HG03175 (cell line): Measurements from ENCODE around the gene GMDS.
A peak's percentile ranks its signal among the peaks of the same experiment; 100 is the strongest.
"Not testable (repeated sequence)": the region's sequence is repeated elsewhere in the genome, so short reads cannot be mapped to it uniquely, and the experiment has no call there.

Source experiments
- ATAC-seq: cut with Tn5 transposase; IDR thresholded peaks from one replicate; pipeline ENCODE4 v1.9.1; 2021; ENCODE audit warnings: mild to moderate bottlenecking, moderate library complexity; ENCODE audit not compliant: unreplicated experiment

GMDS gene

DNA sequence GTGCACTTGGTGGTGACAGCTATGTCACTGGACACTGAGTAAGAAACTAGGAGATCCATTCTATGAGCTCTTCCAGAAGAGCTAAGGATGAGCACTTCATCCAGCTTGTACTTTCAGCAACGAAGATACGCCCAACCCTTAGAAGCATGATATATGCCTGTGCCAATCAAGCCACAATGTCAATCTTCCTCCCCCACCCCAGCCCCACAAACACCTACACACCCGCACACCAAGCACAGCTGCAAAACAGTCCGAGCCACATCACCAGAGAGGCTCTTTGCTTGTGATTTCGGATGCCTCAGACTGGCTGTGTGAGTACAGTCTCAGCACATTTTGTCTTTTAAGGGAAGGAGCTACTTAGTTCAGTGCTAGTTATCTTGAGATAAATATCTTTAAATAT, 375.2 kb downstream of the GMDS start:
- ATAC-seq: no peak

DNA sequence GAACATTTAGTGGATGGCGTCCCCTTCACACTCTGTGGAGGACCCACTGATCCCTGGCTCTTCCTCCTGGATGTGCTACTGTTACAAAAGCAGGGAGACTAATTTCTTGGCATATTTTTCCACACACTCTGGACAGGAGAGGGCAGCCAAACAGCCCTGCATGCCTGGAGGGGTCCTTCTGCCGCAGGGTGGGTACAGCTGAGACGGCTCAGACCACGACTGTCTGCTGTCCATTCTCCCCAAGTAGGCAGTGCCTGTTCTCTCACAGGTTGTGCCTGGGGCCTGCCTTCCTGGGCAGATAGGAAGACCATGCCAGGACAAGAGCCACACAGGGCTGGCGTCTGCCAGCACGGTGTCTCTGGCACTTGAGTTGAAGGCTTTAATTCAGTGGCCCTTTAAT, 375.6 kb downstream of the GMDS start:
- no peak for ATAC-seq

DNA sequence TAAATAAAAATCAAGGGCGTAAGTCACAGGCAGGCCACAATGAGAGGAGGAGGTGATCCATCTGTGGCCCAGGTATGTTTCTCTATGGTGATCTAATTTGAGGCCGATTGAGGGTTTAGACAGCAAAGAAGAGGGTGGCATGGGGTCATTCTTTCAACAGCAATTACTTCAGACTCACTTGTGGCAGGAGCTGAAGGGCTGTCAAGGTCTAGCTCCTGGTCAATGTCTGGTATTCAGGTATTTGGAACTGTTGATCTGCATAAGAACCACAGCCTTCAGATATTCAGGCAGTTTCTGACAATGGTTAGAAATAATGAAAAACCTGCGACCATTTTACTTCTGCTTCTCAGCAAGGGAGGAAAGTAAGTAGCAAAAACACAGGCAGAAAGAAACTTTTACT, 376.1 kb downstream of the GMDS start:
- no peak for ATAC-seq

DNA sequence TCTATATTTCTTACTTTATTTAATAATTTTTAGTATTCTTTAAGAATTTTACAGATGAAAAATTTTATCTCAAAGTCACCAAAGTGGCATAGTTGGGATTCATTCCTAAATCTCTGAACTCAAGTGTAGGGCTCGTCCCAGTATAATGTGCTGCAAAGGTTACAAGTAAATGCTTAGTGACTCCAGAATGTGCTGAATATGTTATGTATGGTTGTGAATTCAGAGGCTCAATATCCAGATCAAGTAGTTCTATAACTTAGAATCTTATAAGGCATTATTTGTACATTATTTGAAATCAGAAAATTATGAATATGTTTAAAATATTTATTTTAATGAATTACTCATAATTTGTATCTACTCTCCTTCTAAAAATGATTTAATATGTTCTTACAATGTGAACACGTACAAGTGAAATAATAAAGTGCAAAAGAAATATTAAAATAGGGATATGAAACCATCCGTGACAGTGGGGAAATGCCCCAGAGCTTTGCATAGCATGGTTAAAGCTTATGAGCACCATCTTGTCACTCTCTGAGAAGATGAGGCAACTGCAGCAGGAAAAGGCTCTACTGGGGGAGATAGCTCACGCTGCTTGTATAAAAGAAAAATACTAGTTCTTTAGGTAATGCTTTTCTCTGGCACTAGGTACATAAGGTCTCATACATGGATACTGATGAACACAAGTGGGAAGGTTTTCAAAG, 376.7 kb downstream of the GMDS start:
- peak; percentile 77 for ATAC-seq

DNA sequence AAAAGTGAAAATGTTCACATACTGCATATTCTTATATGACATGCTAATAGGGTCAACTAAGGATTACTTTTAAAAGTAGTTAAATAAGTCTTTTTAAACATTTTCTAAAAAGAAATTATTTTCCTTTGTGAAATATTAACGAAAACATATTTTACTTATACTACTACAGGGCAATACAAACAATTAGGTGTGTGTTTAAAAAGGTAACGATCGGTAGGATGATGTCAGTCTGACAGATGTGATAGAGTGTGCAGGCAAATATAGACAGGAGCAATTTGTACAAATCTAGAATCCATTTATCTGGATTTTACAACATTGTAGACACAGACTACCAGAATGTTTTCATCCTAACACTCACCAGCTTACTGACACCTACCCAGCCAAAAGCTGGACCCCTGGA, 378.2 kb downstream of the GMDS start:
- ATAC-seq: no peak

DNA sequence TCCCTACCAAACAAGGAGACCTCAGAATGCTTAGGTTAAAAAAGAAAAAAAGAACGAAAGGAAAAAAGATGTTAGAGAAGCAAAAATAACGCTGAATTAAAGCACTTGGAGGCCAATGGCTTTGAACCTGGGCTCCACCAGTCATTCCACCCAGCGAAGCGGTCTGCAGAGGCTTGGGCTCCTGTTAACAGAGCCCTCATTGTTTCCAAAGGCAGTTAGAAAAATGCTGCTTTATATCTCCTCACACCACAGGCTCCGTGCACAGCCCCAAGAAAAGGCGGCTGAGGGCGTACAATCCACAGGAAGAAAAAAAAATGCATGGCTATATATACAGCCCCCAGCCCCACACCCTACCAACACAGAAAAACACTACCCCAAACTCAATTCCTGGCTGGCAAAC, 379.8 kb downstream of the GMDS start:
- ATAC-seq: no peak

DNA sequence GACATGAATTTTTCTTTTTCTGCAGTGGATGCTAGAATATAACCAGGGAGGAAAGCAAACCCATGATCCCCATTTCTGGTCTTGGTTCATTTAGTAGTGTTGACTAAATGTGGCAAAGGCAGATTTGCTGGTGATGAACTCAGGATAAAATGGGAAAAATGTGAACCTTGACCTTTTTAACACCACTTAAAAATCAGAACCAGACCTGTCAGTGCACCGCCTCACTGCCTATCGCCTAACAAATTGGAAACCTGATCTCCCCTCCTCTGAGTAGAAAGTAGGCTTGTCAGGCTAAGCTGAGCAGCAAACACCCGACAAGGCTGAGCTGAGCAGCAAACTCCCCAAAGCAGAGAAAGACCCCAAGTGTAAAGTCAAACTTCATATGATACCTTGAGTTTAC, 380.9 kb downstream of the GMDS start:
- ATAC-seq: no peak

DNA sequence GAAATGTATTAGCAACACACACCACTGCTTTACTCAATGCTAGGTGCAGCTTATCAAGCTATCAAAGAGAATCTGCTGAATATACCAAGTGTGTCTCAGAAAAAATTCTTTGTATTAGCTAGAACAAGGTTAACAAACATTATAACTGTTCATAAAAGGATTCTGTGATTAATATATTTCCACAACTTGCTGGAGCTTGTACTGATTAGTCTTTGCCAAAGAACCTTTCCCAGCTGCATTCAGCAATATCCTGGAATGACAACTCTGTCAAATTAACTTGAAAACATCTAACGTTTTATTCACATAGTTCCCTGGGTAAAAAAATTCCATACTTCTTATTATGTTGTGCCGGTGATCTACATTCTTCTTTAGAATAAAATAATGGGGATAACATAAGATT, 383.0 kb downstream of the GMDS start:
- no peak for ATAC-seq

DNA sequence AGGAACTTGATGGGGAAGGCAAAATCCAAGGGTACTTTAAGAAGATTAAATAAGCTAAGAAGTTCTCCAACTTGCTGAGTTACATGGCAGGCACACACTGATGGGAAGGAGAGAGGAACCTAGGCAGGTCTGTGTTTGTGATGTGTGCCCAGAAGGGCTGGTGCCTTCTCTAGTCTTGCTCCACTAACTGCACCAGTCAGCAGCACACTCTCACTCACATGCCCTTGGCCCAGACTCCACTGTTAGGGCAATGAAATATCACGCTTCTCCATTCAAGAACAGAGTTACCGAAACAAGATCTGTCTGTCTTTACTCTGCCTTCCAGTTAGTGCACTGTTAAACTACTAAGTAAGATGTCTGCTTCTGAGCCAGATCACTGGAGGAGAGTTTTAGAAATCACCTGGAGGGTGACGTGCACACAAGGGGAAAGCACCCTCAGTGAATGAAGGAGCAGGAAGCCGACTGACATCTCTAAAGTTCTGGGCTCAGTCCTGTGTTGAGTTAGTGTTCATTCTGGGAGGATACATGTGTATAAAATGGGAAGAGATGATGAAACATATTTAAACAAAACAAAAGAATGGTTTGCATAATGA, 384.6 kb downstream of the GMDS start:
- ATAC-seq: no peak

DNA sequence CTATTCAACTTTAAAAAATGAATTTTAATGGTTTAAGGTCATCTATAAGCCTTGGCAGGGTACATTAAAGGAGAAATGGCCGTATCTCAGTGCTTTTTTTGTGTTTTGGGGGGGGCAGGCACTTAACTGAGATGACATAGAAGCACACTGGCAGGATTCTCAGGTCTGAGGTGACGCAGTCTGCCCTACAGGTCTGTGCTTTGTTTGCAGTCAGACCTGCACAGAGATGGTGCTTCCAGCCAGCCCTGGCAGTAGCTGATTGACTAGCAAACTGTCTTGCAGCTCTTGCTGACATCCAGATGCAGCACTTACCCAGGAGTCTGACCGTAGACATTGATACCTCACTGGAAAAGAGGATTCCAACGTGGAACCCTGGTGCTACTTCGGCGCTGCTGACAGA, 386.5 kb downstream of the GMDS start:
- no peak for ATAC-seq

DNA sequence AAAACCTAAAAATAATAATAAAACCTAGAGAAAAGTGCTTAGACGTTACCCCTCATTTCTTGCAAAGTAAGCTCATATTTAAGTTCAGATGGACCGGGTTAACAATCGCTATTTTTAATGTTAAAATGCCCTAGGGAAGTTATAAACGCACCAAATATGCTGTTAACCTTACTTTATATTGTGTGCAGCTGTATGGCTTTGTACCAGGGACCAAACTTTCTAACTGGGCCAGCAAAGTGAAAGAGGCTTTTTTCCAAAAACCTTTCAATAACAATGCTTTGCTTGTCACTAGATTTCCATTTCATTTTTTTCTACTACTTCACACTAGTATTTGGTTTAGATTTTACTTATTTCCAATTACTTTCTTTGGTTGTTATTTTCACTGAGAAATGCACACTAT, 387.2 kb downstream of the GMDS start:
- ATAC-seq: no peak

DNA sequence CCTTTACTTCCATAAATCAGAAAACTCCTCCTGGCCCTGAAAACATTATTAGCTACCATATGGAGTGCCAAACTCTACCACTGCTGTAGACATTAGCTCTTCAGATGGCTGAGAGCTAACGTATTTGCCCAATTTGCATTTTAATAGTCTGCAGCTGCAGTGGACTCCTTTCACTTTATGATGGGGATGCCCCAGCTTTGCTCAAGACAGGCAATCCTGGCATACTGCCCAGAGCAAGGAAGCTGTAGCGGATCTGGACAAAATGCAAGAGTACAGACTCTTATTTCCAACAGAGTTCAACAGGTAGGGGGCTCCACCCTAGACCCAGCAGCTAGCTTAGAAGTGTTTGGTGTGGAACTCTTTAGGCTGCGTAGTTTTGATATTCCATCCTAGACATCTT, 389.0 kb downstream of the GMDS start:
- peak; percentile 91 for ATAC-seq

DNA sequence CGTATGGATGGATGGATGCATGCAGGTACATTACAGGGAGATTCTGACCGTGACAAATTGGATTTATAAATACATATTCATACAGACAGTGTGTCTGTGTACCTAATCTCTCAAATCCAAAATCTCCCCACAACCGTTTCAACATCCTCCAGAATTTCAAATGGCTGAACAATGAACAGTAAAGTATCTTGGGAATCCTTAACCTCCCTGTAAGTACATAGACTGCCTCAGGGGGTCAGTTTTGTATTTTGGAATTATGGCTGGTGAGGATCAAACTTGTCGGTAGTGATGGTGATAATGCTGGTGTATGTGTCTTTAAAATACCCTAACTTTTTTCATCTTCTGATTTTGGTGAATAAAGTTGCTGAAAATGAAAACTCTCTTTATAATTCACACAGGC, 389.5 kb downstream of the GMDS start:
- peak; percentile 6 for ATAC-seq

DNA sequence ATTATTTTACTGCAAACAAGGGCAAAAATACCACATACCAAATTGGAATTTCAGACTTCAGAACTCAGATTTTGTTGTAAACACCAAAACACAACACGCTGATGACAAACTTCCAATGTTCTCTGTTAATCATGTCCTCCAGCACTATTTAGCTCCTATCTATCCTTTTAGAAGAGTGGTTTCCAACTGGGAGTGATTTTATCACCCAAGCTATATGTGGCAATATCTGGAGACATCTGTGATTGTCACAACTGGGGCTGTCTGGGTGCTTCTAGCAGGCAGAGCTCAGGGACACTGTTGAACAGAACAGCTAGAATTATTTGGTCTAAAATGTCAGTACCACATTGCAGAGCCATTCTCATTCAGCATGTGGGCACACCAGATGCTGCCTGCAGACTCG, 391.1 kb downstream of the GMDS start:
- no peak for ATAC-seq

DNA sequence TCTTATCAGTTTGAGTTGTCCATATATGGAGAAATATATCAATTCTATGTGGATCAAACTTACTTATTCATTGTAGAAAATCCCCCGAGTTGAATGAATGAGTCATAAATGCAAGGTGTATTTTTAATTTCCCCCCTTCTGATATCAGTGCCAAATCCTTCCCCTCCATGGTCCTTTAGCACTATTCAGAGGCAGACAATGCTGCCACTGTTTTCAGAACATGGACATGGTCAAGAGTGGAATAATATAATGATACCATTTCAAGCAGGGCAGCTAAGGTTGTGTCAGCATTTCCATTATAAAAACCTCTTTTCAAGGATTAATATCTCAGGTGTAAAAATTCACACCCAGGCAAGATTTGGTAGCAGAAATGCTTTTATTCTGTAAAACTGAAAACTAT, 391.6 kb downstream of the GMDS start:
- no peak for ATAC-seq

DNA sequence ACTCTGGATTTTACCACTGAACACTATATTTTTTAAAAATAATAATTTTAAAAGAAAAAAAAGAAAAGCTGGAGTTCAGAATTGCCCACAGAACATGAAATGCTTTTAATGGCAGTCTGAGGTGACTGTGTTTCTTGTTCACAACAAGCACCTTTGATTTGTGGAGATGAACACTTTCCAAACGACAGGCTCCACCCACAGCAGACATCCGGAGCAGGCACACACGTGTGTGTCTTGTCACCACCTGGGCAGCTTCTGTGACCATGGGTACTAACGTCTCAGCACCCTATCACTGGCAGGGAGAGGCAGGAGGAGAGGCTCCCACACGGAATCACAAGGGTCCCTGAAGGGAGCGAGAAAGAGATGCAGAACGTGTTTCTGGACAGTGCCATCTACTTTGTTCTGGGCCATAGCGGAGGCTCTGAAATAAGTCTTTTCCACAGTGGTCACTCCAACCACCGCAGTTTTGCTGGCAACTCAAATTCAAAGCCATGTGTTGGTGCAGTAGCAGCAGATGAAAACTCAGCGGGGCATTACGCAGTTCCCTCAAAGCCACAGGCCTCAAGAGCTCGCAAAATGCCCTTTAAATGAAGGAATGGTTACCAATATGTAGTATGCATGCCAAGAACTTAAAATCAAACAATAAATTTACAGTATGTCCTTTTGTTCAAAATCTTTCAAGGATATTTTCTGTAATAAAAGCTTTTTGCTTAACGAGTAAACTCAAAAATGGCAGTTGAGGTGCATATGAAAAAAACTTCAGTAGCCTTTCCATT, 393.5 kb downstream of the GMDS start:
- no peak for ATAC-seq

DNA sequence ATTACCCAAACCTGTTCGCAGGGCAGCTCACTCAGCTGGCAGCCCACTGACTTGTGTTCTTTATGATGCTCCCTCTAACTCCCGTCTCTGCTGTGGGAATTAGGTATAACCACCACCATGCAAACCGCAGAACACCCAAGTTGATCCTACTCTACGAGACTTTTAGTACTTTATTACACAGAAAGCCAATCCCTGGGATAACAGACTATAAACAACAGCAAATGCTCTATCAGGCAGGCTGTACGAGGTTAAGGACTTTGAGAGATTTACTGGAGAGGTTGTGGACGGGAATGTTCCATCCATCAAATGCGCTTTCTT, 394.6 kb downstream of the GMDS start:
- no peak for ATAC-seq

DNA sequence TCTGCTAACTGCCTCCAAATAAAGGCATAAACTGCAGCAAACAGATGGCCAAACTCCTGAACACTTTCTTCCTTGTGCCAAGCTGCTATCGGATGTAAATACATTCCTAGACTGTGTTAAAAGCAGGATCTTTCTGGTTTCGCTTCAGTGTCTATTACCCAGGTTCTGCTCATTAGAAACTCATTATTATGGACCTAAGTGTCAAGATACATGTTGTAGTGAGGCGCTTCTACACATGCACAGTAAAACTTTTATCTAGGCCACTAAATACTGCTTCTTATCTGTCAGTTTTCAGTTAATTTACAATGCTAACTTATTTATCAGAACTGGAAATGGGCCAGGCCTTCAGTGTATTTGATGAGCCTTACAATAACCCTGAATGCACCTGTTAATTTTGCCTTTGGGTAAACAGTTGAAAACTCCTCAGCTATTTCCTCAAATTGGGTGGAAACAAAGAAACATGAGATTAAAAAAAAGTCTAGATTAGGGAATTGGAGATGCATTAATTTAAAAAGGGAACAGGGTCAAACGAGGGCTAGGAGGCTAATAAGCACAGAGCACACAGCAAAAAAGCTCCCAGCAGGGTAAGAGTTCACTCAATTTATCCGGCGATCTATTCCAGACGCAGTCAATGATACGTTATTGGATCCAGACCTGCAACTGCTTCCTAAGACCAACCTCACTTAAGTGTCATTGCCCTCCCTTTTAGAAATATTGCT, 395.1 kb downstream of the GMDS start:
- ATAC-seq: no peak

DNA sequence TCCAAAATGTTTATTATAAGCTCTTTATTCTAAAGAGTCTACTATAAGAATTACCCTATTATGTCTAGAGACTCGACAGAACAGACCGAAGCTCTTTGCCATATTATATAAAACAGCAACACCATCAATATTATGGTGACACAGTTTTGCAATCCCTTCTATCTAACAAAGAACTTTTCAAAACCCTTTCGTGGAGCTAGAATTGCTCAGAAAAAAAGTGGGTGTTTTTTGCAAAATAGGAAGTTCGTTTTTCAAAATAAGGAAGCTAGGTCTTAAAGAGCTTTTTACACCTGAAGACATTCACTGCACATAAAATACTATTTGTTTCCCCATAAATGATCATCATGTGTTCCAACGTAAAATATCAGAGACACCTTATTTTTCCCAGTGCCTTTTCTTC, 395.7 kb downstream of the GMDS start:
- ATAC-seq: no peak

DNA sequence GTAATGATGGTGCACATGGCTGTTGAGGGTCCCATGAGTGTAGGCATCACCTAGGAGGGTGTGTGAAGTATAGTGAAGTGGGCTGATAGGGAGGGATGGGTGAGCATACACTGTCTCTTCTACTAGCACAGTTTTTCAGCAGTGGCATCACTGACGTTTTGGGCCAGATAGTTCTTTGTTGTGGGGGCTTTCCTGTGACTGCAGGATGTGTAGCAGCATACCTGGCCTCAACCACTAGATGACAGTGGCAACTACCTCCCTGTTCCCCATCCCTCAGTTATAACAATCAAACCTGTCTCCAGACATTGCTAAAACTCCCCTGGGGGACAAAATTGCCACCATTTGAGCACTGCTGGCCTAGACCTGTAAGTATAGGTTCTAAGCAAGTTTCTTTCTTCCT, 396.7 kb downstream of the GMDS start:
- ATAC-seq: no peak

DNA sequence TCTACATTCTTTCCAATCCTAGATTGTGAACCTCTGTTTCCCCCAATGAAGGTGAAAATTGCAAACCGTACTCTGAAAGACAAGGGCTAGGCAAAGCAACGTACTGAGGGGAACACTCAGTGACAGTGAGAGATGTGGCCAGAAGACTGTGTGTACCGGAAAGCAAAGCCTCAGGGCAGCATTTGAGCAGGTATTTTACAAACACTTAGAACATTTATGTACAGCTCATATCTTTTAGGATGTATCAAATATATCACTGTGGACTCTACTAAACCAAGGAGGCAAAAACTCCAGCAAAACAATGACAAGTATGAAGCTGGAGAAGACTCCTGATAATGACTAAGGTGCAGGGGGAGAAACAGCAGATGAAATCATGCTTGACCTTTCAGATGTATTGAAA, 398.8 kb downstream of the GMDS start:
- no peak for ATAC-seq

DNA sequence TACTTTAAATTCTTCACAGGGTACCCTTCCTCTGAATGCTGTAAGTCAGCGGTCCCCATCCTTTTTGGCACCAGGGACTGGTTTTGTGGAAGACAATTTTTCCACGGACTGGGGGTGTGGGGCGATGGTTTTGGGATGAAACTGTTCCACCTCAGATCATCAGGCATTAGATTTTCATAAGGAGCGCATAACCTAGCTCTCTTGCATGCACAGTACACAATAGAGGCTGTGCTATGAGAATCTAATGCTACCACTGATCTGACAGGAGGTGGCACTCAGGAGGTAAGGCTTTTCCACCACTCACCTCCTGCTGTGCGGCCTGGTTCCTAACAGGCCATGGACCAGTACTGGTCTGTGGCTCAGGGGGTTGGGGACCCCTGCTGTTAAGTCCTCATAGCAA, 399.9 kb downstream of the GMDS start:
- ATAC-seq: not testable (repeated sequence)
